HG03442 (cell line): ENCODE results near the gene CHAMP1.
"Not testable (repeated sequence)": the region's sequence is repeated elsewhere in the genome, so short reads cannot be mapped to it uniquely, and the experiment has no call there.

Experiments
- ATAC-seq: cut with Tn5 transposase; IDR thresholded peaks from one replicate; pipeline ENCODE4 v1.9.1; 2021; ENCODE audit warnings: mild to moderate bottlenecking, moderate library complexity; ENCODE audit not compliant: unreplicated experiment

CHAMP1 gene

DNA sequence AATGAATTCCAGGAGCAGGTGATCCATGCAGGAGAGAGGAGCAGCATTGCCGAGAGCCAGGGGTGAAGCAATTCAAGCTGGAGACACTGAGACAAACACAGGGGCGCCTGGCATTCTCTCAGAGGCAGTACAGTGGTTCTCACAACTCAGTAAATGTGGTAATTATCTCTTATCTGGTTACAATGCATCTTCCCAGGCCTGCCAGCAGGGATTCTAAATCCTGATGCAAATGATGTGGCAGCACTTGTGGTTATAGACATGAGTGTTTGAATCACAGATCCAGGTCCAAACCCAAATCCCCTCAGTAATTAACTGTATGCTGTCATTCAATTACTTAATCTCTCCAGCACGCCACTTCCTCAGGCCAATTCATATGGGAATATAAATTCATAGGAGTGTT is 19.6 kb downstream of the CHAMP1 start:
- not testable (repeated sequence) for ATAC-seq

GRCh38 chr13:114334305-114335053 is 20.2 kb downstream of the CHAMP1 start:
- no peak for ATAC-seq

DNA sequence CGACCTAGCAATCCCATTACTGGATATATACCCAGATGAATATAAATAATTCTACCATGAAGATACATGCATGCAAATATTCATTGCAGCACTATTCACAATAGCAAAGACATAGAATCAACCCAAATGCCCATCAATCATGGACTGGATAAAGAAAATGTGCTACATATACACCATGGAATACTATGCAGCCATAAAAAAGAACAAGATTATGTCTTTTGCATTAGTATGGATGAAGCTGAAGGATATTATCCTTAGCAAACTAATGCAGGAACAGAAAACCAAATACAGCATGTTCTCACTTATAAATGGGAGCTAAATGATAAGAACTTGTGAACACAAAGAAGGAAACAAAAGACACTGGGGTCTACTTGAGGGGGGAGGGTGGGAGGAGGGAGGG is 22.2 kb downstream of the CHAMP1 start:
- not testable (repeated sequence) for ATAC-seq

DNA sequence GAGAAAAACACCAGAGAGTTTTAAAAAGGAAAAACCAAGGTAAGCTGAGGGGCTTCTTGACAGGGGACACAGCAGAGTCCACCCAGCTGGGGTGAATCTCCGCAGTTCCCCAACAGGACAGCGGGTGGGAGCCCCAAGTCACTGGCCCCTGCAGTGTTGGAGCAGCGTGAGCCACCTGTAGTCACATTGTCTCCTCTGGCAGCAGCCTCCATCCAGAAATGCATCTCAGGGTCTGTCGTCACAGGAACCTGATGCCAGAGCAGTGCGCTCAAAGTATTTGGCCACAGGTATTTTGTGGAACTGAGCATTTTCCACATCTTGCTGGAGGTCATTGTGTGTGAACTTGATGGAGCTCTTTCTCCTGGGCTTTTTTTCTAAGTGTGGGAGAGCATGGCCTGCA is 24.7 kb downstream of the CHAMP1 start:
- no peak for ATAC-seq

DNA sequence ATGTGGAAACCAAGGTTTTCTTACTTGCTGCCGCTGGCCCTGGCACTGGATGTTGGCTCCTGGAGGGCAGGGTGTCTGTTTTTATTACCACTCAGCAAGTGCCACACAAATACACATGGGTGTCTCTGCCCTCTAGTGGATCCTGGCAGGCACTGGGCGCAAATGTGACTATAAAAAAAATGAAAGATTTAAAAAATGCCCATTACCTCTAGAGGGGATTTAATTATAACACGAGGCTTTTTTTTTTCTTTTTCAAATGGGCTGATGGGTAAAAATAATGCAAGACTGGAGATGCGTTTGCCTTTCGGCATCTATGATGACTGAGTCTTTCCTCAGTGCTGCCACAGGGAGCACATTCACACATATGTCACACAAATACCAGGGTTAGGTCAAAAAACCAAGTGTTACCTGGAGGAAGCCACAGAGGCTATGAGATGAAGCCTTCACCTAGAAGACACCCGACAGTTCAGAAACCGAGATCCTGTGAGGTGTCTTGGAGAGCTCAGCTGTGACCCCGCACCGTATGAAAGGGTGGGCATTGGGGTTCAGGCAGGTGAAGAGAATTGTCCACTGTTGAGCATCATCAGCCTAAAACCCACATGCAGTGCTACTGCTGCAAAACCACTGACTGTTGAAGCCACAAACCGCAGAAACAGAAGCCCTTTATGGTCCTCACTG is 25.7 kb downstream of the CHAMP1 start:
- ATAC-seq = no peak

DNA sequence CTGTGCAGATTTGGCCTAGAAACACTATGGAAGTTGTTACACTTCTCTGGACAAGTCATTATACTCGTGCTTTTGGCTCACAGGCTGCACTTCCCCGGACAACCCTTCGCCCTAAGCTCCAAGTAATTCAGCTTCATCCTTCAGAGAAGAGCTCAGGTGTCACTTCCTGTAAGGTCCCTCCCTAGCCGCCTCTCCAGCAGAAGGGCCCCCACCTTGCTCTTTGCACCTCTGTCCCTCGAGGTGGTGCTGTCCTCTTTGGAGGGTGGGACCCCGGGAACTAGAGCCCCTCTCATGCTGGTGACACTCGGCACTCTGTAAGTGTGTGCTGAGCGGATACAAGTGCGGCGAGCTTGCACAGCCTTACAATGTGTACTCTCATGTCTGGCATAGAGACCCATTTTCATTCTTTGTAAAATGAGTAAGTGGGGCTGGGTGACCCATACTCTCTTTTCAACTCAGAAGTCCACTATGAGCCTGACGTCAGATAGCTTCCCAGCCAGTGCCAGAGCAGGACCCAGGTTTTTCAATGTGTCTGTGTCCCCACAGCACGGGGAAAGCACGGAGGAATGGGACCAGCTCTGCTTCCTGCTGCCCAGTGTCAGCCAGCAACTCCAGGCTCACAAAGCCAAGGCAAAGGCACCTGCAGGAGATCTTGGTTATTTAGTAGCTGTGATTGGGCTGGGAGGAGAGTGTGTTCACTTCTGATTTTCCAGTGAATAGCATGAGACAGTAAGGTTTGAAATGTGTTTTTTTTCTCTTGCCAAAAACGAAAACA is 26.9 kb downstream of the CHAMP1 start:
- ATAC-seq = no peak

DNA sequence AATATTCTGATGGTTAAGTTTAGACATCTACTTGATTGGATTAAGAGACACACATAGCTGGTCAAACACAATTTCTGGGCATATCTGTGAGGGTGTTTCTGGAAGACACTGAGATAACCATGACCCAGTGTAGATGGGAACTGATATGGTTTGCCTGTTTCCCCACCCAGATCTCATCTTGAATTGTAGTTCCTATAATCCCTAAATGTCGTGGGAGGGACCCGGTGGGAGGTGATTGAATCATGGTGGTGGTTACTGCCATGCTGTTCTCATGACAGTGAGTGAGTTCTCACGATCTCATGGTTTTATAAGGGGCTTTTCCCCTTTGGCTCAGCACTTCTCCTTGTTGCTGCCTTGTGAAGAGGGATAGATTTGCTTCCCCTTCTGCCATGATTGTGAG is 33.0 kb downstream of the CHAMP1 start:
- ATAC-seq = not testable (repeated sequence)

DNA sequence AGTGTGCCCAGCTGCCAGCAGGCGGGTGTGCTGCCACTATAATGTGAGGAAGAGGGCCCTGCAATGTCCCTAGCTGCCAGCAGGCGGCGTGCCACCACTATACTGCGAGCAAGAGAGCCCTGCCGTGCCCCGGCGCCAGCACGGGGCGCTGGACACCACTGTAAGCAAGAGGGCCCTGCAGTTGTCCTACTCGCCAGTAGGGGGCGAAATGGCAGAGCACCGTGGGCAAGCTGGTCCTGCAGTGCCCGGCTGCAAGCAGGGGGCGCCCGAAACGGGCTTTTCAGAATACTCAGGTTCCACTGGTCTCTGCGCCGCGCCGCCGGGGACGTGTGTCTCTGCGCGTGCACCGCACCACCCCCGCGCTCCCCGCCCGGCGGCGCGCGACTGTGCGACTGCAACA is 38.5 kb downstream of the CHAMP1 start:
- ATAC-seq = not testable (repeated sequence)

DNA sequence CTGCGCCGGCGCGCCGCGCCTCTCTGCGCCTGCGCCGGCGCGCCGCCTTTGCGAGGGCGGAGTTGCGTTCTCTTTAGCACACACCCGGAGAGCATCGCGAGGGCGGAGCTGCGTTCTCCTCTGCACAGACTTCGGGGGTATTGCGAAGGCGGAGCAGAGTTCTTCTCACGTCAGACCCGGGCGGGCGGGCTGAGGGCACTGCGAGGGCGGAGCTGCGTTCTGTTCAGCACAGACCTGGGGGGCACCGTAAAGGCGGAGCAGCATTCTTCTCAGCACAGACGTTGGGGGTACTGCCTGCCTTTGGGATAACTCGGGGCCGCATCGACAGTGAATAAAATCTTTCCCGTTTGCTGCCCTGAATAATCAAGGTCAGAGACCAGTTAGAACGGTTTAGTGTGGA is 39.1 kb downstream of the CHAMP1 start:
- not testable (repeated sequence) for ATAC-seq
